Measurements from ENCODE around the gene MYO1D. TPM values are rescaled to one million over a fixed set of nuclear protein-coding genes. Genes with fewer than 3 reads are reported as not detected.

MYO1D gene
- total and polyA plus RNA-seq, 4 donors = 22.0 to 75.8 (median 61.4) TPM

- Histone ChIP-seq H3K9ac (ENCODE audit: insufficient read depth in 1 of 2, low read length in 2 of 2) (no peak overlapping the region), H3K27me3 (ENCODE audit: control insufficient read depth in 3 of 3, insufficient read depth in 3 of 3, low read length in 2 of 3) (no peaks in the 10 kb centered on the region), H3K4me3 (no peak overlapping the region), H3K4me1 (ENCODE audit: control insufficient read depth in 5 of 5, insufficient read depth in 5 of 5, low read length in 5 of 5) (peaks cover 0 to 26% (median 3%) of the 10 kb centered on the region in 5 donors), H3K36me3 (ENCODE audit: control insufficient read depth in 4 of 4, insufficient read depth in 4 of 4, low read length in 4 of 4) (no peaks in the 10 kb centered on the region), H3K9me3 (ENCODE audit: control insufficient read depth in 4 of 4, insufficient read depth in 3 of 4, low read length in 3 of 4) (no peaks in the 10 kb centered on the region), H3K27ac (ENCODE audit: low read depth in 1 of 2, low read length in 1 of 2) (no peak overlapping the region)
- DNase-seq = no peak
- no peak for TF ChIP-seq CTCF (IDR thresholded peaks at IDR 0.05; ENCODE audit: control extremely low read depth, extremely low read depth)
- 94 to 95% methylated on average over 3 of the region's 3 CpGs for WGBS, 2 donors
- no peak for ATAC-seq (ENCODE audit: insufficient read depth, low FRiP score)
These were observed 374.9 kb downstream of the MYO1D start for GRCh38 chr17:32502013-32502412.

- no peaks in the 10 kb centered on the region for H3K9me3 ChIP-seq (ENCODE audit: control insufficient read depth in 4 of 4, insufficient read depth in 3 of 4, low read length in 3 of 4)
- H3K4me3 ChIP-seq = no peak overlapping the region
- H3K36me3 ChIP-seq (ENCODE audit: control insufficient read depth in 4 of 4, insufficient read depth in 4 of 4, low read length in 4 of 4) = peaks cover 0 to 8% (median 0%) of the 10 kb centered on the region in 4 donors
- peaks cover 0 to 22% (median 9%) of the 10 kb centered on the region in 5 donors for H3K4me1 ChIP-seq (ENCODE audit: control insufficient read depth in 5 of 5, insufficient read depth in 5 of 5, low read length in 5 of 5)
- TF ChIP-seq CTCF (IDR thresholded peaks at IDR 0.05; ENCODE audit: control extremely low read depth, extremely low read depth) = no peak
- H3K27ac ChIP-seq (ENCODE audit: low read depth in 1 of 2, low read length in 1 of 2) = no peak overlapping the region
- no peak overlapping the region for H3K9ac ChIP-seq (ENCODE audit: insufficient read depth in 1 of 2, low read length in 2 of 2)
- ATAC-seq (ENCODE audit: insufficient read depth, low FRiP score) (no peak), DNase-seq (peak in 2 of 3 donors; percentile 32 to 35)
- H3K27me3 ChIP-seq (ENCODE audit: control insufficient read depth in 3 of 3, insufficient read depth in 3 of 3, low read length in 2 of 3) = no peaks in the 10 kb centered on the region
- WGBS, 2 donors = 74 to 86% methylated on average over 9 of the region's 9 CpGs
These were observed 378.5 kb downstream of the MYO1D start for GRCh38 chr17:32498391-32498790.

GRCh38 chr17:32497431-32498205, 379.3 kb downstream of the MYO1D start:
- DNase-seq = no peak
- WGBS, 2 donors = 85 to 87% methylated on average over 17 to 18 of the region's 18 CpGs

More at GRCh38 chr17:32497431-32498205, 379.3 kb downstream of the MYO1D start:
- Histone ChIP-seq H3K36me3 (ENCODE audit: control insufficient read depth in 4 of 4, insufficient read depth in 4 of 4, low read length in 4 of 4) (peaks cover 0 to 8% (median 0%) of the 10 kb centered on the region in 4 donors), H3K9me3 (ENCODE audit: control insufficient read depth in 4 of 4, insufficient read depth in 3 of 4, low read length in 3 of 4) (no peaks in the 10 kb centered on the region), H3K9ac (ENCODE audit: insufficient read depth in 1 of 2, low read length in 2 of 2) (no peak overlapping the region), H3K4me3 (no peak overlapping the region), H3K27me3 (ENCODE audit: control insufficient read depth in 3 of 3, insufficient read depth in 3 of 3, low read length in 2 of 3) (no peaks in the 10 kb centered on the region), H3K4me1 (ENCODE audit: control insufficient read depth in 5 of 5, insufficient read depth in 5 of 5, low read length in 5 of 5) (peaks cover 0 to 17% (median 6%) of the 10 kb centered on the region in 5 donors), H3K27ac (ENCODE audit: low read depth in 1 of 2, low read length in 1 of 2) (no peak overlapping the region)
- no peak for TF ChIP-seq CTCF (IDR thresholded peaks at IDR 0.05; ENCODE audit: control extremely low read depth, extremely low read depth)
- no peak for ATAC-seq (ENCODE audit: insufficient read depth, low FRiP score)
